ENCODE data around the gene NEAT1.
"Not testable (repeated sequence)": the region's sequence is repeated elsewhere in the genome, so short reads cannot be mapped to it uniquely, and the experiment has no call there.

GRCh38 chr11:65465471-65465870 lies 42.9 kb downstream of the NEAT1 start:
- TF ChIP-seq CTCF (IDR thresholded peaks at IDR 0.05); POLR2A (IDR thresholded peaks at IDR 0.05; ENCODE audit: low read depth); POLR2AphosphoS5 (IDR thresholded peaks at IDR 0.05): not testable (repeated sequence)

Measured in esophagus muscularis mucosa (tissue), 3 donors.